HG03565 (cell line): ENCODE results near the gene LARP4.
"Not testable (repeated sequence)": the region's sequence is repeated elsewhere in the genome, so short reads cannot be mapped to it uniquely, and the experiment has no call there.

Experiments used
- ATAC-seq: cut with Tn5 transposase; IDR thresholded peaks from one replicate; pipeline ENCODE4 v1.9.1; 2021; ENCODE audit warnings: mild to moderate bottlenecking, moderate library complexity; ENCODE audit not compliant: unreplicated experiment

Gene LARP4

GRCh38 chr12:50400104-50400637, 514 bp upstream of the LARP4 start:
- ATAC-seq: peak; percentile 15

GRCh38 chr12:50401500-50402081, 906 bp downstream of the LARP4 start:
- no peak for ATAC-seq

- ATAC-seq: no peak
These were observed 1.7 kb downstream of the LARP4 start for GRCh38 chr12:50402264-50403000.

- no peak for ATAC-seq
These were observed 2.3 kb downstream of the LARP4 start for GRCh38 chr12:50403001-50403440.

- no peak for ATAC-seq
These were observed 3.6 kb downstream of the LARP4 start for GRCh38 chr12:50404307-50404706.

- no peak for ATAC-seq
These were observed 10.5 kb downstream of the LARP4 start for GRCh38 chr12:50411051-50411660.

- ATAC-seq: no peak
These were observed 15.3 kb downstream of the LARP4 start for GRCh38 chr12:50415899-50416479.

- ATAC-seq: no peak
These were observed 18.6 kb downstream of the LARP4 start for GRCh38 chr12:50419112-50419909.

GRCh38 chr12:50422855-50423254, 22.2 kb downstream of the LARP4 start:
- ATAC-seq: not testable (repeated sequence)

GRCh38 chr12:50423342-50423741, 22.7 kb downstream of the LARP4 start:
- not testable (repeated sequence) for ATAC-seq

- no peak for ATAC-seq
These were observed 25.0 kb downstream of the LARP4 start for GRCh38 chr12:50425589-50426258.

- not testable (repeated sequence) for ATAC-seq
These were observed 31.0 kb downstream of the LARP4 start for GRCh38 chr12:50431656-50432055.

GRCh38 chr12:50440288-50440687, 39.6 kb downstream of the LARP4 start:
- no peak for ATAC-seq

- no peak for ATAC-seq
These were observed 41.1 kb downstream of the LARP4 start for GRCh38 chr12:50441763-50442162.

GRCh38 chr12:50442178-50442908, 41.7 kb downstream of the LARP4 start:
- ATAC-seq: no peak

- ATAC-seq: not testable (repeated sequence)
These were observed 49.0 kb downstream of the LARP4 start for GRCh38 chr12:50449671-50450070.

GRCh38 chr12:50452795-50453194, 52.1 kb downstream of the LARP4 start:
- ATAC-seq: no peak

GRCh38 chr12:50453872-50454271, 53.2 kb downstream of the LARP4 start:
- no peak for ATAC-seq

GRCh38 chr12:50458606-50459005, 57.9 kb downstream of the LARP4 start:
- no peak for ATAC-seq
